Measurements from ENCODE around the gene TNRC6C. TPM values are rescaled to one million over a fixed set of nuclear protein-coding genes. Genes with fewer than 3 reads are reported as not detected.

Gene TNRC6C
- total RNA-seq, 2 donors from 2014 or later: 8.9 to 9.0 TPM

DNA sequence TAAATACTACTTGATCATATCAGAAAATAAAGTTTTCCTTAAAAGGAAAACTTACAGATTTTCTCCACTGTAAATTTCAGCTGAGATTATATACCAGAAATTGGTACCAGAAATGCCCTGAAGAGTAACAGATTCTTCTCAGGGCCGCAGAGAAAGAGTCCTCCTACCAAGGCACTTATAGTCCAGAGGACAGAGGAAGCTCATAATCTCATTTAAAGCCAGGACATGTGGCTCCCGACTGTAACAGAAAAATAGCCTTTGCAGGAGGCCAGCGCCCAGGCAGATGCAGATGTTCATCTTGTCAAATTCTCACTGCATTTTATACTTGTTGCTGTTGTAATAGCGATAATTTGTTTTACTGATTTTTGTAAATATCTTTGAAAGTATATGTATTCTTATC lies 43.7 kb downstream of the TNRC6C start:
- H3K36me3 ChIP-seq: no peaks in the 10 kb centered on the region

DNA sequence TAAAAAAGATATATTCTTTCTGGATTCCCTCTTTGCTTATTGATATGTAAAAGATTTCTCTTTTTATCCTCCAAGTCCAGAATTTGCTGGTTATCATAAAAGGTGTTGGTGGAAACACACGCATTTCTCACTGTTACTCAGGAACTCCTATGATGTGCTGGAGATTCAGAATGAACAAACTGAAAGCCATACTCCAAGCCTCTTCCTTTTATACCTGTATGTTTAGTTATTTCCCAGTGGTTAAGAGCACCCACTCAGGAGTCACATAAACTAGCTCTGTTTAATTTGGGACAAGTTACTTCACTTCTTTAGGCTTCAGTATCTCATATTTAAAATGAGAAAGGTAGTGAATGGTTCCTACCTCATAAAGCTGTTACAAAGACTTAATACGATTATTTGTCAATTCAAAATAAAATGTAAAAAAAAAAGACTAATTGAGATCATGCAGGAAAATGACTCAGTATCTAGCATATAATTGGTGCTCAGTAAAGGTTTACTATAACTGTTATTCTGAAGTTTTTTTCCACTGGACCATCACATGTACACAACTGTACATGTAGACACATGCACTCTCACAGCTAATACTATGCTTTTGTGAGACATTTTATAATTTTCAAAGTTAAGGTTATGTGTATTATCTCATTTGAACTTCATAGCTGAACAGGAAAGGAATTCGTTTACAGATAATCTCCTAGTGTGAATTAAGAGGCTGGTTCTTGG lies 47.1 kb downstream of the TNRC6C start:
- TF ChIP-seq CTCF (IDR thresholded peaks at IDR 0.05): no peak
- Histone ChIP-seq H3K9me3 (no peaks in the 10 kb centered on the region), H3K9ac (ENCODE audit: low read depth in 2 of 2, low read length in 2 of 2) (no peak overlapping the region), H3K27ac (no peak overlapping the region), H3K36me3 (no peaks in the 10 kb centered on the region), H3K27me3 (no peaks in the 10 kb centered on the region), H3K4me1 (no peaks in the 10 kb centered on the region), H3K4me3 (no peak overlapping the region)
- no peak for DNase-seq
- intact Hi-C loops (cut with DNase I): no loop called here

More for the DNA sequence above, 43.7 kb downstream of the TNRC6C start:
- no peak overlapping the region for H3K9ac ChIP-seq (ENCODE audit: low read depth in 2 of 2, low read length in 2 of 2)
- intact Hi-C loops (cut with DNase I): no loop called here
- no peaks in the 10 kb centered on the region for H3K27me3 ChIP-seq
- no peak for DNase-seq
- no peak overlapping the region for H3K4me3 ChIP-seq
- no peaks in the 10 kb centered on the region for H3K4me1 ChIP-seq
- TF ChIP-seq CTCF (IDR thresholded peaks at IDR 0.05): no peak
- H3K9me3 ChIP-seq: no peaks in the 10 kb centered on the region
- H3K27ac ChIP-seq: no peak overlapping the region

DNA sequence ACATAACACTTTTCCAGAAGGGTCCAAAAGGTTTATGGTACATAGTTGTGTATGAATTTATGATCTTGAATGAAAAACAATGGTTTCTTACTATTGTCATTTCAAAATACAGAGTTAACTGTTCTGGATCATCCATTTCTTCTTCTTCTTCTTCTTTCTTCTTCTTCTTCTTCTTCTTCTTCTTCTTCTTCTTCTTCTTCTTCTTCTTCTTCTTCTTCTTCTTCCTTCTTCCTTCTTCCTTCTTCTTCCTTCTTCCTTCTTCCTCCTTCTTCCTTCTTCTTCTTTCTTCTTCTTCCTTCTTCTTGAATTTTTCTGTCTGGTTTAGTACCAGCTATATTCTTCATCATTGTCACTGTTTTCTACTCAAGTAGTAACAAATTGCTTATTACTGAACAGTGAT lies 47.8 kb downstream of the TNRC6C start:
- H3K27me3 ChIP-seq: no peaks in the 10 kb centered on the region
- no peak overlapping the region for H3K4me3 ChIP-seq
- no peak for DNase-seq
- H3K4me1 ChIP-seq: no peaks in the 10 kb centered on the region
- intact Hi-C loops (cut with DNase I): no loop called here
- no peaks in the 10 kb centered on the region for H3K9me3 ChIP-seq
- no peak overlapping the region for H3K27ac ChIP-seq
- H3K36me3 ChIP-seq: no peaks in the 10 kb centered on the region
- no peak overlapping the region for H3K9ac ChIP-seq (ENCODE audit: low read depth in 2 of 2, low read length in 2 of 2)
- TF ChIP-seq CTCF (IDR thresholded peaks at IDR 0.05): no peak

DNA sequence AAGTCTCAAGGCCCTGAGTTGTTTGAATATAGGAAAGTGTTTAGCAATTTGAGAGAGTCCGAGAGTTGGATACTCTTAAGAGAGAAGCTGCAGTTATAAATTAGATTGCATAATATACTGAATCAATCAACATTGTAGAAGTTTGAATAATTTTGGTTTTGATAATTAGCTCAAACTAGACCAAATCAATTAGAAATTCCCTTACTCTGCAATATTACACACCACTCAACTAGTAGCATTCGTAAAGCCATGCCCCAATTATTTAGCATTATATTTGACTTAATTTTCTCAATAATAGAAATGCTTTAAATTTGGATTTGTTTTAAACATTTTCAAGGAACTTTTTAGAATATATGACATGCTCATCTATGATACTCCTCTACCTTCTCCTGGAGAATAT lies 49.1 kb downstream of the TNRC6C start:
- no peak overlapping the region for H3K9ac ChIP-seq (ENCODE audit: low read depth in 2 of 2, low read length in 2 of 2)
- no peak for DNase-seq
- no peak overlapping the region for H3K4me3 ChIP-seq
- intact Hi-C loops (cut with DNase I): no loop called here
- no peak overlapping the region for H3K27ac ChIP-seq
- no peak for TF ChIP-seq CTCF (IDR thresholded peaks at IDR 0.05)
- H3K9me3 ChIP-seq: no peaks in the 10 kb centered on the region
- H3K4me1 ChIP-seq: no peaks in the 10 kb centered on the region
- no peaks in the 10 kb centered on the region for H3K36me3 ChIP-seq
- no peaks in the 10 kb centered on the region for H3K27me3 ChIP-seq

GRCh38 chr17:78010759-78011158 lies 52.3 kb downstream of the TNRC6C start:
- no peak for DNase-seq
- Histone ChIP-seq H3K4me1 (no peaks in the 10 kb centered on the region), H3K27me3 (no peaks in the 10 kb centered on the region), H3K36me3 (no peaks in the 10 kb centered on the region), H3K27ac (no peak overlapping the region), H3K4me3 (no peak overlapping the region), H3K9me3 (no peaks in the 10 kb centered on the region), H3K9ac (ENCODE audit: low read depth in 2 of 2, low read length in 2 of 2) (no peak overlapping the region)
- TF ChIP-seq CTCF (IDR thresholded peaks at IDR 0.05): no peak
- intact Hi-C loops (cut with DNase I): loop anchor here (5.0 kb wide), 1 partner anchor 93 kb away; no protein-coding TSS in a partner anchor
